HUES64 (cell line): Measurements from ENCODE around the gene SMPD3.

Source experiments
- H3K27ac ChIP-seq: 2 replicates; pipeline ENCODE4 v1.7.0; 2013; ENCODE audit warnings: low read depth, low read length, inconsistent platforms
- H3K27me3 ChIP-seq: 2 replicates; pipeline ENCODE4 v1.6.1; 2013; ENCODE audit warnings: mild to moderate bottlenecking, low read length; ENCODE audit not compliant: insufficient read depth
- H3K36me3 ChIP-seq: 2 replicates; pipeline ENCODE4 v1.6.1; 2013; ENCODE audit warnings: mild to moderate bottlenecking, low read length; ENCODE audit not compliant: insufficient read depth
- H3K4me1 ChIP-seq: 2 replicates; pipeline ENCODE4 v1.6.1; 2013; ENCODE audit warnings: mild to moderate bottlenecking, low read length, moderate library complexity; ENCODE audit not compliant: insufficient read depth
- H3K4me3 ChIP-seq: 2 replicates; pipeline ENCODE4 v1.5.1; 2013; ENCODE audit warnings: mild to moderate bottlenecking, low read length, moderate library complexity
- H3K9ac ChIP-seq: 2 replicates; pipeline ENCODE4 v1.6.1; 2013; ENCODE audit warnings: mild to moderate bottlenecking, low read depth, low read length
- H3K9me3 ChIP-seq: 2 replicates; pipeline ENCODE4 v1.6.1; 2013; ENCODE audit warnings: low read depth, low read length; ENCODE audit not compliant: insufficient read depth
- WGBS: fragments of 150-250, 120-280 bp; methylation state at CpG from one replicate; pipeline ENCODE4 v1.1.7; 2013; ENCODE audit warnings: missing lambda C conversion rate; 5-methylcytosine and 5-hydroxymethylcytosine counted together

SMPD3 gene

DNA sequence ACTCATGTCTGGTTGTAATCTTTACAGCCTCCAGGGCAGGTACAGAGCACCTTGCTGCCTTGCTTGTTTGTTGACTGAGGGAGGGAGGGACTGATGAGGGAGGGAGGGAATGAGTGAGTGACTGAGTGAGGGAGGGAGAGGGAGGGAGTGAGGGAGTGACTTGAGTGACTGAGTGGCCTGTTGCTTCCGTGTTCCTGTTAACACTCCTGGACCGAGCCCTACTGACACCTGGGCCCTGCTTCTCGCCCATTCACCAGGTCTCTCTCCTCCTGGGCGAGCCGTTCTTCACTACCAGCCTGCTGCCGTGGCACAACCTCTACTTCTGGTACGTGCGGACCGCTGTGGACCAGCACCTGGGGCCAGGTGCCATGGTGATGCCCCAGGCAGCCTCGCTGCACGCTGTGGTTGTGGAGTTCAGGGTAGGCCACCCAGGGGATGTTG, 96.3 kb downstream of the SMPD3 start:
- Histone ChIP-seq H3K4me3 (no peak overlapping the region), H3K27ac (no peak overlapping the region), H3K27me3 (no peaks in the 10 kb centered on the region), H3K4me1 (no peaks in the 10 kb centered on the region), H3K9me3 (no peaks in the 10 kb centered on the region), H3K36me3 (peaks cover 90% of the 10 kb centered on the region), H3K9ac (no peak overlapping the region)
- WGBS, result 93% methylated on average over 11 of the region's 11 CpGs

DNA sequence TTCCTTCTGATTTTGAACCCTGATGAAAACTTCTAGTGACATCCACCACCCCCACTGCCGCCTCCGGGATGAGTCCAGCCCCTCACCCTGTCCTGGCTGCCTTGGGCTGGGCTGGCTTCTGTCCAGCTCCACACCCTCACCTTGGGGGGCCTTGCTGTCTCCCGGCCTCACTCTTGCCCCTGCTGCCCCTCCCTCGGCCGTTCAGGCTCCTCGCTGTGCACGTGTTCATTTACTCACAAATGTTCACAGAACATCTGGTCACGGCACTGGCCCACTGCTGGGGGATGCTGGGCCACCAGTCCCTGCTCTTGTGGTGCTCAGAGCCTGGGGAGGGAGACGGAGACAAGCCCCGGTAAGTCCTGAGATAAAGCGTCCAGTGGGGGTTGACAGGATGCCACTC, 96.8 kb downstream of the SMPD3 start:
- no peaks in the 10 kb centered on the region for H3K27me3 ChIP-seq
- H3K9me3 ChIP-seq, result no peaks in the 10 kb centered on the region
- peaks cover 90% of the 10 kb centered on the region for H3K36me3 ChIP-seq
- no peak overlapping the region for H3K27ac ChIP-seq
- WGBS, result 91% methylated on average over 11 of the region's 11 CpGs
- H3K9ac ChIP-seq, result no peak overlapping the region
- H3K4me3 ChIP-seq, result no peak overlapping the region
- H3K4me1 ChIP-seq, result no peaks in the 10 kb centered on the region

DNA sequence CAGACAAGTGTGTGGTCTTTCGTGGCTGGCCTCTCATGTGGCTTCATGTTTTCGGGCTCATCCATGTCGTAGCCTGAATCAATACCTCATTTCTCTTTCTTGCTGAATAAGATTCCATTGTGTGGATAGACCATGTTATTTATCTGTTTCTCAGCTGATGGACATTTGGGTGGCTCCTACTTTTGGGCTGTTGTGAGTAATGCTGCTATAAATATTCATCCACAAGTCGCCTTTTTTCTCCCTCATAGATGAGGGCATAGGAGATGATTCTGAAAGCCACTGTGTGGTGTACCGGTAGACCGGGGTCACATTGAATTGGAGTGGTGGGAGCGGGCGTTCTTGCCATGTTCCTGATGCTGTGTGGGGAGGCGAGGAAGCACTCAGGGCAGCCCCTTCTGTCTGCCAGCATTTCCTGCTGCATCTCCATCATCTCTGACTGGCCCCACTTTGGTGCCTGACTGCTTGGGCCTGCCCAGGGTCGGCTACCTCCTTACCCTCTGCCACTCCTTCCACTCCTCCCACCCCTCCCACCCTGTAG, 97.4 kb downstream of the SMPD3 start:
- no peak overlapping the region for H3K27ac ChIP-seq
- peaks cover 90% of the 10 kb centered on the region for H3K36me3 ChIP-seq
- H3K9me3 ChIP-seq, result no peaks in the 10 kb centered on the region
- no peak overlapping the region for H3K4me3 ChIP-seq
- no peak overlapping the region for H3K9ac ChIP-seq
- no peaks in the 10 kb centered on the region for H3K4me1 ChIP-seq
- H3K27me3 ChIP-seq, result no peaks in the 10 kb centered on the region
- WGBS, result 95% methylated on average over 9 of the region's 10 CpGs

DNA sequence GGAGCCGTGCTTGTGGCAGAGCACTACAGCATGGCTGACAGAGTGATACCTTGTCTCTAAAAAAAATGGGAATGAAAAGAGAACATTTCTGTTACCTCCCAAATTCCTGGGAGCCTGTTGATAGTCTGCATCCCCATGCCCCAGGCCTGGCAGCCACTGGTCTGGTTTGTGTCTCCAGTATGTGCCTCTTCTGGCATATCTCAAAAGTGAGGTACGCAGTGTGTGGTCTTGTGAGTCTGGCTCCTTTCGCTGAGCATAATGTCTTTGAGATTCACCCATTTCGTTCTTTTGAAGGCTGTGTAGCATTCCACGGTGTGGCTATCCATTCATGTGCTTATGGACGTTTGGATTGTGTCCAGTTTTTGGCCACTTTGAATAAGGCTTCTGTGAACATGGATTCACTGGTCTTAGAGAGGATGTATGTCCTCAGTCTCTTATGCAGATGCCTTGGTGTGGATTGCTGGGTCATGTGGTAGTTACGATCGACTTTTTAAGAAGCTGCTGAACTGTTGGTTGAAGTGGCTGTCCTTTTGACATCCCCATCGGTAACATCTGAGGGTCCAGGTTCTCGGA, 98.4 kb downstream of the SMPD3 start:
- 93% methylated on average over 10 of the region's 10 CpGs for WGBS
- no peaks in the 10 kb centered on the region for H3K4me1 ChIP-seq
- H3K4me3 ChIP-seq, result no peak overlapping the region
- no peak overlapping the region for H3K9ac ChIP-seq
- H3K36me3 ChIP-seq, result peaks cover 94% of the 10 kb centered on the region
- H3K27me3 ChIP-seq, result no peaks in the 10 kb centered on the region
- H3K9me3 ChIP-seq, result no peaks in the 10 kb centered on the region
- H3K27ac ChIP-seq, result no peak overlapping the region

DNA sequence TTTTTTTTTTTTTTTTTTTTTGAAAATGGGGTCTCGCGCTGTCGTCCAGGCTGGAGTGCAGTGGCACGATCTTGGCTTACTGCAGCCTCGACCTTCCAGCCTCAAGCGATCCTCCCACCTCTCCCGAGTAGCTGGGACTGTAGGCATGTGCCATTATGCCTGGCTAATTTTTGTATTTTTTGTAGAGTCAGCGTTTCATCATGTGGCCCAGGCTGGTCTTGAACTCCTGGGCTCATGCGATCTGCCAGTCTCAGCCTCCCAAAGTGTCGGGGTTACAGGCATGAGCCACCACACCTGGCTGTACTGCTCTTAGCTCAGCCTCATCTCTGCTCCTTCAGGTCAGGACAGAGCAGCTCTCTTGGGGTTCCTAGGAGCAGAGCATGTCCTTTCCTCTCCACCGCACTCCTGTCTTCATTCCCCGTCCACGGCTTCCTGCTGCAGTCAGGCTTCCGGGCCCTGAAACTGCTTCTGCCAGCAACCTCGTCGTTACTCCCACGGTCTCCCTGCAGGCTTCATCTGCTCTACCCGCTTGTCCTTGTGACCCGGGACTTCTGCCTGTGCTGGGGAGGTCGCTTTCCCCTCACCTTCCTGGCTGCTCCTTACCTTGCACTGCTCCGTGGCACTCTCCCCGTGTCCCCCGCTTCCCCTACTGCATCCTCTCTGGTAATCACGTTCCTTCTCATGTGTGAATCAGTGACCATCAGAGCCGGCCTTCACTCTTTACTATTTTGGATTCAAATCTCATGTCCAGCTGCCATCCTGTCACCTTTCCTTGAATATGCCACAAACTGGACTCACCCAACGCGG, 99.5 kb downstream of the SMPD3 start:
- H3K9ac ChIP-seq, result no peak overlapping the region
- H3K4me3 ChIP-seq, result no peak overlapping the region
- no peak overlapping the region for H3K27ac ChIP-seq
- WGBS, result 95% methylated on average over 27 of the region's 27 CpGs
- H3K4me1 ChIP-seq, result no peaks in the 10 kb centered on the region
- H3K27me3 ChIP-seq, result no peaks in the 10 kb centered on the region
- H3K36me3 ChIP-seq, result peaks cover 96% of the 10 kb centered on the region
- H3K9me3 ChIP-seq, result no peaks in the 10 kb centered on the region

DNA sequence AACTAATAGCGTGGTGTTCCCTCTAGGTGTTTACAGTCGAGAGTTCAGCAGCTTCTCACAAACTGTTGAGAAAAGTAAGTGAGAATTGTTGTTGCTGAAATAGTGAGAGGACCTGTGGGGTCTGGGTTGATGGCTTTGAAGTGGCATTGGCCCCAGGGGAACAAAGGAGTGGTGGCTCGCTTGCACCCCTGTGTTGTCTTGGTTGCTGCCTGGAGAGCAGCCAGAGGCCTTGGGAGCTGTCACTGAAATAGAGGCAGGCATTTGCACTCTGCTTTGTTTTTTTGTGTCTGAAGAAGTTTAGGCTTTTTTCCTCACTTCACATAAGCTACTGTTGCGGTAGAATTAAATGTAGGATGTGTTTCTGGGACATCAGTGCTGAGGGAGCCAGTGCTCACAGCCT, 100.7 kb downstream of the SMPD3 start:
- no peaks in the 10 kb centered on the region for H3K9me3 ChIP-seq
- H3K4me1 ChIP-seq, result no peaks in the 10 kb centered on the region
- H3K4me3 ChIP-seq, result no peak overlapping the region
- WGBS, result 92% methylated on average over 4 of the region's 4 CpGs
- peaks cover 91% of the 10 kb centered on the region for H3K36me3 ChIP-seq
- H3K9ac ChIP-seq, result no peak overlapping the region
- no peak overlapping the region for H3K27ac ChIP-seq
- no peaks in the 10 kb centered on the region for H3K27me3 ChIP-seq

DNA sequence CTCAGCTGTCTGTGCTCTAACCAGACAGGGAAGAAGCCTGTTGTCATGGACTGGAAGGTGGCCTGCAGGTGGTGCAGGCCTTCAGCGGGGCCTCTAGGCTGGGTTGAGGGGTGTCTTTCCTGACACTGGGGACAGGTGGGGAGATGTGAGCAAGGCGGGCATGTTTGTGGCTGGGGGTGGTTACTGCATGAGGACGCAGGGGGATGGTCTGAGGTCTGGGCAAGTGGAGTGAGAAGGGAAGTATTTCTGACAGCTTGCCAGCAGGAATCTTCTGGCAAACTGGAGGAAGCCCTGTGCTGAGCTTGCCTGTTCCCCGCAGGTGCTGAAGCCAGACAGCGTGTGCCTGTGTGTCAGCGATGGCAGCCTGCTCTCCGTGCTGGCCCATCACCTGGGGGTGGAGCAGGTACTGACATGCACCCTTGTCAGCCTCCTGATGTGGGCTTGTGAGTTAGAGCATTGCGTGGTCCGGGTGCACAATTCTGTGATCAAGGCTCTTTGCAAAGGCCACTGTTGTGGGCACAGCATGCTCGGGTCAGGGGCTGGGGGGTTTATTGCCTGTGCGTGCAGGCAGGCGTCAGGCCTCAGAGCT, 101.3 kb downstream of the SMPD3 start:
- H3K27ac ChIP-seq, result no peak overlapping the region
- H3K36me3 ChIP-seq, result peaks cover 90% of the 10 kb centered on the region
- WGBS, result 95% methylated on average over 12 of the region's 12 CpGs
- H3K9ac ChIP-seq, result no peak overlapping the region
- no peaks in the 10 kb centered on the region for H3K4me1 ChIP-seq
- H3K27me3 ChIP-seq, result no peaks in the 10 kb centered on the region
- H3K9me3 ChIP-seq, result no peaks in the 10 kb centered on the region
- no peak overlapping the region for H3K4me3 ChIP-seq

DNA sequence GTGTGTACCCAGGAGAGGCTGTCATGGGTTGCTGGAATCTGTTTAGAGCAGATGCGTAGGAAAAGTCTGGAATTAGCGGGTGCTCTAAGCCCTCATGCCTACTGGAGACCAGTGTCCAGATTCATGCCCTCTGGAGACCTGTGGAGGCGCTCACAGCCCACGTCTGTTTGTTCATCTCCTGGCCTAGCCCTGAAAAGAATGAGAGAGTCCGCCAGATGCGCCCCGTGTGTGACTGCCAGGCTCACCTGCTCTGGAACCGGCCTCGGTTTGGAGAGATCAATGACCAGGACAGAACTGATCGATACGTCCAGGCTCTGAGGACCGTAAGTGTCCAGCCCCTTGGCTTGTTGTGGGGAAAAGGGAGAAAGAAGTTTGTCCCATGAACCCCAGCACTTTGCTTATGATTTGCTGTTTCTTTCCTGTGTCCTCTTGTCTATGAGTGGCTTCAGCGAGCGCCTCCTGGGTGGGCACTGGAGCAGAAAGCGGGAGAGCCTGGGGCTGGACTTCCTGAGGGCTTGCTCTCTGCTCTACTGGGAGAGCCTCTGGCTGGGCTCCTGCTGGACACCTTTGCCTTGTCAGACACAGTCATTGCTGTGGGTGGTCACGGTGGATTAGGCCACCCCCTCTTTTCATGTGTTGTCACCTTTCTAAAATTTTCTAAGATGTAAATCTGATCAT, 102.2 kb downstream of the SMPD3 start:
- H3K4me1 ChIP-seq, result no peaks in the 10 kb centered on the region
- H3K9me3 ChIP-seq, result no peaks in the 10 kb centered on the region
- H3K9ac ChIP-seq, result no peak overlapping the region
- no peak overlapping the region for H3K27ac ChIP-seq
- no peaks in the 10 kb centered on the region for H3K27me3 ChIP-seq
- WGBS, result 94% methylated on average over 16 of the region's 16 CpGs
- no peak overlapping the region for H3K4me3 ChIP-seq
- peaks cover 84% of the 10 kb centered on the region for H3K36me3 ChIP-seq

DNA sequence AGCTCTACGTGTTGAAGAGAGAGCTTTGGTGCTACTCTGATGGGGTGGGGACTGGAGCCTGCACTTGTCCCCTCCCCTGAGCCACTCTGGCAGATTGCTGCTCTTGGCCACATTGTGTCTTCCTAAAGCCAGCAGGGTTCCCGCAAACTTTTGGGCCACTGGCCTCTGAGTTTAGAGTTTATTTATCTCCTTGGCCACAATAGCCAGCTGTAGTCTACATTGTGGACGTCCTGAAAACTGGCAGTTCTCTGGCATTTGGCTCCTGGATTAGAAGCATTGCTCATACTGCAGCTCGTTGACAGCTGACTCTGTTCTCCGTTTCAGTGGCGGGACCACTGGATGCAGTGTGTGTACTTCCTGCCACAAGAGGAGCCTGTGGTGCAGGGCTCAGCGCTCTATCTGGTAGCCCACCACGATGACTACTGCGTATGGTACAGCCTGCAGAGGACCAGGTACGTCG, 102.9 kb downstream of the SMPD3 start:
- H3K4me1 ChIP-seq, result no peaks in the 10 kb centered on the region
- no peak overlapping the region for H3K4me3 ChIP-seq
- H3K9me3 ChIP-seq, result no peaks in the 10 kb centered on the region
- H3K36me3 ChIP-seq, result peaks cover 85% of the 10 kb centered on the region
- H3K27me3 ChIP-seq, result no peaks in the 10 kb centered on the region
- no peak overlapping the region for H3K9ac ChIP-seq
- WGBS, result 95% methylated on average over 11 of the region's 11 CpGs
- no peak overlapping the region for H3K27ac ChIP-seq

DNA sequence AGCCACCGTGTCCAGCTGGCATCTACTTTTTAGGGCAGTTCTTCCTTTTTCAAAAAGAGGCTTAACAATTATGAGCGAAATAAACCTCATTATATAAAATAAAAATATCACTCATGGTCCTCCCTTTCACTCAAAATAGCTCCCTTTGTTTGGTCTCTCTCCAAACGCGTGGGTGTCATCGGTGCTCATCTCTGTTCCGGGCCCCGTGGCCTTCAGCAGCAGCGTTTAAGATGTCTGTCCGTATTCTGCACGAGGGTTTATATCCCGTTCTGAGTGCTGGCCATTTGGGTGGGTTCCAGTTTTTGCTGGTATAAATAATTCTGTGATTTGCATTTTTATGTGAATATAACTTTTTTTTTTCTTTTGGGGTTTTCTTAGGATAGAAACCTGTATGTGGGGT, 104.1 kb downstream of the SMPD3 start:
- no peaks in the 10 kb centered on the region for H3K9me3 ChIP-seq
- WGBS, result 96% methylated on average over 11 of the region's 11 CpGs
- H3K36me3 ChIP-seq, result peaks cover 85% of the 10 kb centered on the region
- no peaks in the 10 kb centered on the region for H3K27me3 ChIP-seq
- no peak overlapping the region for H3K9ac ChIP-seq
- H3K4me3 ChIP-seq, result no peak overlapping the region
- H3K27ac ChIP-seq, result no peak overlapping the region
- no peaks in the 10 kb centered on the region for H3K4me1 ChIP-seq

DNA sequence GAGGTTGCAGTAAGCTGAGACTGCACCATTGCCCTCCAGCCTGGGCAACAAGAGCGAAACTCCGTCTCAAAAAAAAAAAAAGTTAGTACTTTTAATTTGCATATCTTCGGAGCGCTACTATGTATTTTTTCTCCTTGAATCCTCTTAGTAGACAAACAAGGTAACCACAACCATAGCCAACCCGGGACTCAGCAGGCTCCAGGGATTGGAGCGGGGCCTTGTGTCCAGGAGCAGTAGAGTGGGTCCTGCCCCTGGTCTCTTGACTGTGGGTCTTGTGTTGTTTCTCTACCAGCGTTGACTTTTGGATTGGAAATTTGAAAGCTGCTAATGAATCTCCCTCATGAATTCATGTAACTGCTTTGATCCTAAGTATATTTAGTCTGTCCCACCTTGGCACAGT, 105.2 kb downstream of the SMPD3 start:
- H3K4me1 ChIP-seq, result no peaks in the 10 kb centered on the region
- no peaks in the 10 kb centered on the region for H3K27me3 ChIP-seq
- no peak overlapping the region for H3K27ac ChIP-seq
- H3K9ac ChIP-seq, result no peak overlapping the region
- peaks cover 85% of the 10 kb centered on the region for H3K36me3 ChIP-seq
- no peaks in the 10 kb centered on the region for H3K9me3 ChIP-seq
- 94% methylated on average over 7 of the region's 7 CpGs for WGBS
- H3K4me3 ChIP-seq, result no peak overlapping the region
